ENCODE results near the gene OPN3. TPM values are rescaled to one million over a fixed set of nuclear protein-coding genes. Genes with fewer than 3 reads are reported as not detected.

Gene OPN3
- total RNA-seq, 1 experiment from 2014 or later: 10.0 TPM

DNA sequence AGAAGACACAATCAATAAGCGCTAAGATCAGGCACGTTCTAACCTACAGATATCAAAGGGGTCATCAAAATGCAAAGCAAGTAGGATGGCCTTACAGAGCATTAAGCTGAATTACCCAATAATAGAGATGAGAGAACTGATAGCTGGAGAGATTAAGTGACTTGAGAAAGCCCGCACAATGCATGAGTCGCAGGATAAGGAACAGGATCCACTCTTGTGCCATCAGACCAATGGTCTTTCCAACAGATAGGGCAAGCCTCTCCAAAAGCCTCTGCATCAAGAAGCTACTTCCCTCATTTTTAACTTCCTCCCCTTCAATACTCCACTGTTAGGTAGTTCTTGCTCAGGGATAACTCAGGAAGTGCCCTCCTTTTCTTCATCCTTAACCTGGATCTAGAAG is 2.6 kb downstream of the OPN3 start:
- Histone ChIP-seq H4K8ac (replicated peaks; ENCODE audit: insufficient read length, low read depth, low read length) (no peak overlapping the region), H3K4ac (ENCODE audit: low read depth, low read length) (no peak overlapping the region), H3K4me2 (ENCODE audit: insufficient read depth, insufficient read length, low read length) (peak overlapping the region; percentile 87), H2BK20ac (ENCODE audit: low read depth, low read length, poor library complexity, severe bottlenecking) (no peak overlapping the region), H3K9me3 (ENCODE audit: control insufficient read depth, low read depth, low read length) (no peaks in the 10 kb centered on the region), H4K5ac (ENCODE audit: insufficient read length, low read depth, low read length) (no peak overlapping the region), H3K14ac (ENCODE audit: insufficient read depth, low read length) (no peak overlapping the region), H3K9ac (ENCODE audit: extremely low read depth, insufficient read length, low read length) (no peak overlapping the region), H2BK120ac (ENCODE audit: low read depth, low read length, poor library complexity, severe bottlenecking) (no peak overlapping the region), H3K23ac (ENCODE audit: insufficient read length, low read depth, low read length) (no peak overlapping the region), H3K56ac (ENCODE audit: insufficient read length, low read depth, low read length) (no peak overlapping the region), H3K23me2 (ENCODE audit: insufficient read length, low read depth, low read length, poor library complexity, severe bottlenecking) (peaks cover 3% of the 10 kb centered on the region), H2BK5ac (ENCODE audit: insufficient read length, low read length) (no peak overlapping the region), H3K27me3 (ENCODE audit: insufficient read depth, low read length) (no peaks in the 10 kb centered on the region), H3K4me1 (ENCODE audit: insufficient read depth, low read length) (peaks cover 6% of the 10 kb centered on the region; the same call in 1 of the 2 replicates), H2BK12ac (ENCODE audit: insufficient read length, low read depth, low read length) (no peak overlapping the region), H3K18ac (ENCODE audit: insufficient read length, low read depth, low read length) (no peak overlapping the region), H2AK5ac (ENCODE audit: insufficient read length, low read length) (no peak overlapping the region), H3T11ph (ENCODE audit: low read length) (no peak overlapping the region), H4K20me1 (ENCODE audit: control insufficient read depth, insufficient read depth, insufficient read length) (no peaks in the 10 kb centered on the region), H4K91ac (ENCODE audit: insufficient read length, low read depth, low read length) (no peak overlapping the region), H3K27ac (ENCODE audit: insufficient read length, low read depth, low read length) (no peak overlapping the region), H2AFZ (ENCODE audit: low read length) (no peak overlapping the region), H2BK15ac (ENCODE audit: low read depth, low read length) (no peak overlapping the region), H3K79me2 (ENCODE audit: insufficient read depth, low read length) (peaks cover 20% of the 10 kb centered on the region; the same call in 1 of the 2 replicates), H3K79me1 (ENCODE audit: insufficient read depth, low read depth, low read length, poor library complexity, severe bottlenecking) (no peaks in the 10 kb centered on the region)
- no peak for DNase-seq
- no CpG with 5 or more reads among the region's 4 CpGs for WGBS (ENCODE audit: extremely low coverage, insufficient read length, low lambda C conversion rate)
- peak overlapping the region; percentile 86 to 89 for H3K4me3 Mint-ChIP-seq
- no peak overlapping the region for H3K27ac Mint-ChIP-seq
- TF ChIP-seq, protein P1, sequence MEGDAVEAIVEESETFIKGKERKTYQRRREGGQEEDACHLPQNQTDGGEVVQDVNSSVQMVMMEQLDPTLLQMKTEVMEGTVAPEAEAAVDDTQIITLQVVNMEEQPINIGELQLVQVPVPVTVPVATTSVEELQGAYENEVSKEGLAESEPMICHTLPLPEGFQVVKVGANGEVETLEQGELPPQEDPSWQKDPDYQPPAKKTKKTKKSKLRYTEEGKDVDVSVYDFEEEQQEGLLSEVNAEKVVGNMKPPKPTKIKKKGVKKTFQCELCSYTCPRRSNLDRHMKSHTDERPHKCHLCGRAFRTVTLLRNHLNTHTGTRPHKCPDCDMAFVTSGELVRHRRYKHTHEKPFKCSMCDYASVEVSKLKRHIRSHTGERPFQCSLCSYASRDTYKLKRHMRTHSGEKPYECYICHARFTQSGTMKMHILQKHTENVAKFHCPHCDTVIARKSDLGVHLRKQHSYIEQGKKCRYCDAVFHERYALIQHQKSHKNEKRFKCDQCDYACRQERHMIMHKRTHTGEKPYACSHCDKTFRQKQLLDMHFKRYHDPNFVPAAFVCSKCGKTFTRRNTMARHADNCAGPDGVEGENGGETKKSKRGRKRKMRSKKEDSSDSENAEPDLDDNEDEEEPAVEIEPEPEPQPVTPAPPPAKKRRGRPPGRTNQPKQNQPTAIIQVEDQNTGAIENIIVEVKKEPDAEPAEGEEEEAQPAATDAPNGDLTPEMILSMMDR (conservative IDR thresholded peaks at IDR 0.05): no peak
- peaks cover 28 to 41% (median 37%) of the 10 kb centered on the region in 3 experiments for H3K36me3 Mint-ChIP-seq (ENCODE audit: insufficient read depth in 1 of 3, low read depth in 3 of 3)
- peaks cover 21 to 23% of the 10 kb centered on the region in 2 experiments for H3K4me1 Mint-ChIP-seq
- peaks cover 13 to 17% of the 10 kb centered on the region in 2 experiments for H3K9me3 Mint-ChIP-seq
- H3K27me3 Mint-ChIP-seq (ENCODE audit: low read depth): peaks cover 16% of the 10 kb centered on the region

Measured in H9 (cell line).